Measurements from ENCODE around the gene SGCE.
"Not testable (repeated sequence)": the region's sequence is repeated elsewhere in the genome, so short reads cannot be mapped to it uniquely, and the experiment has no call there.

SGCE gene, protein sequence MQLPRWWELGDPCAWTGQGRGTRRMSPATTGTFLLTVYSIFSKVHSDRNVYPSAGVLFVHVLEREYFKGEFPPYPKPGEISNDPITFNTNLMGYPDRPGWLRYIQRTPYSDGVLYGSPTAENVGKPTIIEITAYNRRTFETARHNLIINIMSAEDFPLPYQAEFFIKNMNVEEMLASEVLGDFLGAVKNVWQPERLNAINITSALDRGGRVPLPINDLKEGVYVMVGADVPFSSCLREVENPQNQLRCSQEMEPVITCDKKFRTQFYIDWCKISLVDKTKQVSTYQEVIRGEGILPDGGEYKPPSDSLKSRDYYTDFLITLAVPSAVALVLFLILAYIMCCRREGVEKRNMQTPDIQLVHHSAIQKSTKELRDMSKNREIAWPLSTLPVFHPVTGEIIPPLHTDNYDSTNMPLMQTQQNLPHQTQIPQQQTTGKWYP

DNA sequence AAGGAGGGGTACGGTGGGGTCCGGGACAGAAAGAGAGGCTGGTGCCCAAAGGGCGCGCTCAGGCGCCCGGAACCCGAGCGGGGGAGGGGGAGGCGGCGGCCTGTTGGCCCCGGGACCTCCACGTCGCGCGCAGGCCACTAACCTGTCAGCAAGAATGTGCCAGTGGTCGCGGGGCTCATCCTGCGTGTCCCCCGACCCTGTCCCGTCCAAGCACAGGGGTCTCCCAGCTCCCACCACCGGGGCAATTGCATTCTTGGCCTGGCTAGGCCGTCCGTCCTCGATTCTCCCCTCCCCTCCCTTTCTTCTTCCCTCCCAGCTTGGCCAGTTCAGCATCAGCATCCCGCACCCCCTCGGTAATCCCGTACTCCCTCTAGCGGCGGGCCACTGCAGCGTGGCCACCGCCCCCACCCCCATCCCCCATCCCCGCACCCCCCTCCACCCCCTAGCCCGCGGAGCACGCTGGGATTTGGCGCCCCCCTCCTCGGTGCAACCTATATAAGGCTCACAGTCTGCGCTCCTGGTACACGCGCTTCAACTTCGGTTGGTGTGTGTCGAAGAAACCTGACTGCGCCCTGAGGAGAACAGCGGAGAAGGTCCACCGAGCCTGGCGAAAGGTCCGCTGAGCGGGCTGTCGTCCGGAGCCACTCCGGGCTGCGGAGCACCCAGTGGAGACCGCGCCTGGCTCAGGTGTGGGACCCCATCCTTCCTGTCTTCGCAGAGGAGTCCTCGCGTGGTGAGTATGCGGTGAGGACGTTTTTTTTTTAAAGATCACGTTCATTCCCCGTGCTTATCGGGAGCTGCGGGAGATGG is at the start of gene SGCE:
Gene SGCE (minus strand): TSS at position 286 of the 810 bp plus-strand sequence. CDS start 35 bp downstream, at position 251.
- DNase-seq (ENCODE audit: low read depth) = no peak

DNA sequence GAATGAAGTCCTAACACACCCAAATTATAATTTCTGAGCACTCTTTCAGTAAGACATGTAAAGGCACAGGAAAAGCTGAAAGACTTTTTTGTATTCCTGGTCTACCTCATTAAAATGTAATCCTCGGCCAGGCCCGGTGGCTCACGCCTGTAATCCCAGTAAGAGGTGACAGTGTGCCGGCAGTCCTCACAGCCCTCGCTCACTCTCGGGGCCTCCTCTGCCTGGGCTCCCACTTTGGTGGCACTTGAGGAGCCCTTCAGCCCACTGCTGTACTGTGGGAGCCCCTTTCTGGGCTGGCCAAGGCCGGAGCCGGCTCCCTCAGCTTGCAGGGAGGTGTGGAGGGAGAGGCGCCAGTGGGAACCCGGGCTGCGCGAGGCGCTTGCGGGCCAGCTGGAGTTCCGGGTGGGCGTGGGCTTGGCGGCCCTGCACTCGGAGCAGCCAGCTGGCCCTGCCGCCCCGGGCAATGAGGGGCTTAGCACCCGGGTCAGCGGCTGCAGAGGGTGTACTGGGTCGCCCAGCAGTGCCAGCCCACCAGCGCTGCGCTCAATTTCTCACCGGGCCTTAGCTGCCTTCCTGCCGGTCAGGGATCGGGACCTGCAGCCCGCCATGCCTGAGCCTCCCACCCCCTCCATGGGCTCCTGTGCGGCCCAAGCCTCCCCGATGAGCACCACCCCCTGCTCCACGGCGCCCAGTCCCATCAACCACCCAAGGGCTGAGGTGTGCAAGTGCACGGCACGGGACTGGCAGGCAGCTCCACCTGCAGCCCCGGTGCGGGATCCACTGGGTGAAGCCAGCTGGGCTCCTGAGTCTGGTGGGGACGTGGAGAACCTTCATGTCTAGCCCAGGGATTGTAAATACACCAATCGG is 49.5 kb upstream of the SGCE start:
- not testable (repeated sequence) for DNase-seq (ENCODE audit: low read depth)

DNA sequence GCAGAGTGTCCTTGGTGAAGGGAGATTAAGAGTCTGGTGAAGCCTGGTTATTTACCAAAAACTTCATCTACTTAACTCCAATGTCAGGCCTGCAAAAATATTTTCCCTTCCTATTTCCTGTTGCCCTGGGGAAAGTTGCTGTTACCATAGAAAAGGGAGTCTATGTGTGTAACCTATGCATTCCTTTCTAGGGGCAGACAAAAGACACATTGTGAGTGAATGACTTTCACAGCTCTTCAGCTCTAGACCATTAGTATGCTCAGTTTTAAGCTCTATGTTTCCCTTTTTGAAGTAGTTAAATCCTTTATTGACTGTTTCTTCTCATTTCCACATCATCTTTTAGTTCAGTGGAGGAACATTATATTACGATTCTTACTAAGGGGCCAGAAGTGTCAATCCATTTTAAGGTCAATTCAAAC is 45.6 kb upstream of the SGCE start:
- DNase-seq (ENCODE audit: low read depth) = no peak

DNA sequence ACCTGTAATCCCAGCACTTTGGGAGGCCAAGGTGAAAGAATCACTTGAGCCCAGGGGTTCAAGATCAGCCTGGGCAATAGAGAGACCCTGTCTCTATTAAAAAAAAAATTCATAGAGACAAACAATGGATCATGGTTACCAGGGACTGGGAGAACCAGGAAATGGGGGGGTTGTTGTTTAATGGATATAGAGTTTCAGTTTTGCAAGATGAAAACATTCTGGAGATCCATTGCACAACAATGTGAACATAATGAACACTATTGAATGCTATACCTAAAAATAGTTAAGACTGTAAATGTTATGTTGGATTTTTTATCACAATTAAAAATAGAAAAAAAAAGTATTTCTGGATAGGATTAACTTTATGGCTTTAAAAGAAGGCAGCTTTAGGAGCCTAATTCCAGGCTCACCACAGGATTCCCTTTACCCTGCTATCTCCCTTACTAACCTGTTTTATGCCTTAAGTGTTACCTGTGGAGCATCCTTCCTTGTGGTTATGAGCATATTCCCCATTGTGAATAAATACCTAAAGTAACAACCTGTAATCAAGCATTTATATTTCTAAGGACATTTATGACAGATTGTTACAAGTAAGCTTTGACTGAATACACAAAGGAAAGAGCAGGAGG is 45.1 kb upstream of the SGCE start:
- no peak for DNase-seq (ENCODE audit: low read depth)

DNA sequence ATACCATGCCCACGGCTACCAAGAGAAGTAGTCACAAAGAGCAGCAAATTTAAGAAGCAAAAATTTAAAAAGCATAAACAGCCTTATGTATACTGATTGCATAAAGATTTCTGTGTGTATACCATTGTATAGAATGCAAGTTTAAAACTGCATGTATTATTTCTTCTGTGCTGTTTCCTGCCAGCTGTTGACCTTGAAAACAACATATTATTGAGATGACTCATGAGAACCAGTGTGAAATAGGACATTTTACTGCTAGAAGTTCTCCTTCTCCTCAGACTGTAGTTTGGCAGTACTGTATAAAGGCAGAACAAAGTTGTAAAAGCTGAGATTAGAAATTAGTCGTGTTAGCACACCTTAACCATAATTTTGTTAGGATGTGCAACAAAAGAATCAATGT is 42.3 kb upstream of the SGCE start:
- DNase-seq (ENCODE audit: low read depth) = no peak

DNA sequence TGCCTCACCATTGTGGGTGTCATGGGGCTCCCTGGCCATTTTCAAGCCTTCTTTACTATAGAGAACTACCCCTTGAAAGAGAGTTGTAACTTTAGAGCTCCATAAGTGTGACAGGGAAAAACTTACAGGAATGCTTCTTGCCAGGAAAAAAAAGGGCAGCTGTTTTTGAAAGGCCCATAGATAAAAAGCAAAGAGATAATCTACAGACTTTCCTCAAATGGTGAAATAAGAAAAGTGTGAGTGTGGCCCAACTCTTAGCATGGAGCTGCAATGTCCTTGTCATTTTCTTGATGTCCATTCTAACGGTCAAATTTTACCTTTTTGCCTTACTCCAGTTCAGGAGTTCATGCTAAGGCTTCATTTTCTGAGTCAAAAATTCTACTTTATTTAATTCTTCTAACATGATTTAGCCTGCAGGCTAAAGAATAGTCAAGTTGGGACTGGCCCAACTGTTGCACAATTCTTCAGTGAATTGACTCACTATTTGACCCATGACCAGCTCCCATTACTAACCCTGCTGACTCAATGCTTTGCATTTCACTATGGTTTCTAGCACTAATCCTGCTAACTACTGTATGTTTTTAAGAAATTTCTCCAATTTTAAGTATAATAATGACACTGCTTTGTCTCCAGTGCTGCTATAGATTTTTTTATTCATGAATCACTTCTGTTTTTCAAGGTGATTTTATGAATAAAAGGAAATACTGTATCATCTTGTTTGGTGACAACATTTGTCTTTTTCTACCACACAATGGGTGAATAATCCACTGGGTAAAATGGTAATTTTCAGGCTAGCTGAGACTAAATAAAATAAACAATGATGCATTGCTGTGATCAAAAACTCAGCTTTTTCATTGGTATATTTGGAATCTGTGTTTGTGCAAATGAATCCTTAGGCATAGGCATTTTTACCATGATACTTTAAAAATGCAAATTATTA is 41.4 kb upstream of the SGCE start:
- no peak for DNase-seq (ENCODE audit: low read depth)

DNA sequence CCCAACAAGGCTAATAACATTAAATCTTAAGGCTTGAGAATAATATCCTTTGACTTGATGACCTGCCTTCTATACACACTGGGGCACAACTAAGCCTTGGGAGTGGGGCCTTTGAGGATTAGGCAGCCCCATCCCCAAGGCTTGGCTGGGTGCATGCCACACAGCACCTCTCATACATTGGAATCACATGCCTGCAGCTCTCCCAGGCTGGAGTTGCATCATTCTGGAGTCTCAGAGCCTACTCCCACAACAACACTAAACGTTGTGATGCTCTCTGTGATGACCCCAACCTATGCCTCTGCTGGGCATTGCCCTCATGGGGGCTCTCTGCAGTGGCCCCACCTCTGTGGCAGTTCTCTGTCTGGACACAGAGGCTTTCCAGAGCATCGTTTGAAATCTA is 31.9 kb upstream of the SGCE start:
- DNase-seq (ENCODE audit: low read depth) = no peak

DNA sequence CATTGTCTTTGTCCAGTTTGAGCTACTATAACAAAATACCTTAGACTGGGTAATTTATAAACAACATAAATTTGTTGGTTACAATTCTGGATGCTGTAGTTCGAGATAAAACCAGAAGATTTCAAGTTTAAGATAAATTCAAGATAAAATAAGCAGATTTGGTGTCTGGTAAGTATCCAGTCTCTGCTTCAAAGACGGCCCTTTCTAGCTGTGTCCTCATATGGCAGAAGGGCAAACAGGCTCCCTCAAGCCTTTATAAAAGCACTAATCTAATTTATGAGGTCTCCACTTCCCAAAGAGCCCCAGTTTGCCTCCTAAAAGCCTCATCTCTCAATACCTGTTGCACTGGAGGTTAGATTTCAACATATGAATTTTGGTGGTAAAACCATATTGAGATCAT is 31.1 kb upstream of the SGCE start:
- DNase-seq (ENCODE audit: low read depth) = no peak

DNA sequence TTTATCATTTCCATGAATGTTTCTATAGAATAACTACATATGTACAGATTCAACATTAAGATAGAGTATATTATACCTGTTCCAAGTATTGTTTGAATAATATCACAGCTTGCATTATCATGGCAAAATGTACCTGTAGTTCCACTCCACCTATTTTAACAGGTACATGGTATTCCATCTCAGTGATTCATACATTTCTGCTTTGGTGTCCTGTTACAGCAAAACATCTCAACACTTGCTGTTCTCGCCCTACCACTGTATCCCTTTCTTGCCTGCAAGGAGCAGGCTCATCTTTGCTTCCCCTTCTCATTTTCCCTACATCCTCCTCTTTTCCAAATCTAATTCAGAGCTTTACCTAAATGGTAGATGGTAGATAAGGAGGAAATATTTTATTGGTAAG is 27.1 kb upstream of the SGCE start:
- no peak for DNase-seq (ENCODE audit: low read depth)

DNA sequence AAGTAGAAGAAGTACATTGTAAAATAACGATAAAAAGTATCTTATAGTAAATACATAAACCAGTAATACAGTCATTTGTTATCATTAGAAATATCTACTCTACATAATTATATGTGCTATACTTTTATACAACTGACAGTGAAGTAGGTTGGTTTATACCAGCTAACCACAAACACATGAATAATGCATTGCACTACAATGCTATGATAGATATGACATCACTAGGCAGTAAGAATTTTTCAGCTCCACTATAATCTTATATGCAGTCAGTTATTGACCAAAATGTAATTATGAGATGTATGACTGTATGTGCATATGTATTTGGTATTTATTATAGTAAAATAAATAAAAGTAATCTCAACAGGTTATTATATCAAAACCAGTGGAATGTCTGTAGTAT is 23.4 kb upstream of the SGCE start:
- no peak for DNase-seq (ENCODE audit: low read depth)

DNA sequence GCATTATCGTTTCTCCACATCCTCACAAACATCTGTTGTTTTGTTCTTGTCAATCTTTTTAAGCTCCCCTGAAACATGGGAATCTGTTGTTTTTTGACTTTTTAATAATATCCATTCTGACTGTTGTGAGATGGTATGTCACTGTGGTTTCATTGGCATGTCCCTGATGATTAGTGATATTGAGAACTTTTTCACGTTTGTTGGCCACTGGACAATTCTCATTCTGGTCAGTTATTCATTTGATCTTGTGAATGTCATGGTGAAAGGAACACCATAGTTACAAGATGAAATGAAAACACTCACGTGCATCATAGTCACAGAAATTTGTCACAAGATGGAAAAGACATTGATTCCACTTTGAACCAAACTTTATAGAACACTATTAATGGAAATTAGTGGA is 20.5 kb upstream of the SGCE start:
- DNase-seq (ENCODE audit: low read depth) = no peak

DNA sequence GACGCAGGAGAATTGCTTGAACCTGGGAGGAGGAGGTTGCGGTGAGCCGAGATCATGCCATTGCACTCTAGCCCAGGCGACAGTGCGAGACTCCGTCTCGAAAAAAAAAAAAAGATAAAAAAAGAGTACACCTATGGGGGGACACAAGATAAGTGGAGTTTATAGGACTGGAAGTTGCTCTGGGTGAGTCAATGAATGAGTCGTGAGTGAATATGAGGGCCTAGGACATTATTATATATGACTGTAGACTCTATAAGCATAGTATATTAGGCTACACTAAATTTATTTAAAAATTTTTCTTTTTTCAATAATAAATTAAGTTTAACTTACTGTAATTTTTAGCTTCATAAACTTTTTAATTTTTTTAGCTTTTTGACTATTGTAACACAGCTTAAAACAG is 19.4 kb upstream of the SGCE start:
- no peak for DNase-seq (ENCODE audit: low read depth)

DNA sequence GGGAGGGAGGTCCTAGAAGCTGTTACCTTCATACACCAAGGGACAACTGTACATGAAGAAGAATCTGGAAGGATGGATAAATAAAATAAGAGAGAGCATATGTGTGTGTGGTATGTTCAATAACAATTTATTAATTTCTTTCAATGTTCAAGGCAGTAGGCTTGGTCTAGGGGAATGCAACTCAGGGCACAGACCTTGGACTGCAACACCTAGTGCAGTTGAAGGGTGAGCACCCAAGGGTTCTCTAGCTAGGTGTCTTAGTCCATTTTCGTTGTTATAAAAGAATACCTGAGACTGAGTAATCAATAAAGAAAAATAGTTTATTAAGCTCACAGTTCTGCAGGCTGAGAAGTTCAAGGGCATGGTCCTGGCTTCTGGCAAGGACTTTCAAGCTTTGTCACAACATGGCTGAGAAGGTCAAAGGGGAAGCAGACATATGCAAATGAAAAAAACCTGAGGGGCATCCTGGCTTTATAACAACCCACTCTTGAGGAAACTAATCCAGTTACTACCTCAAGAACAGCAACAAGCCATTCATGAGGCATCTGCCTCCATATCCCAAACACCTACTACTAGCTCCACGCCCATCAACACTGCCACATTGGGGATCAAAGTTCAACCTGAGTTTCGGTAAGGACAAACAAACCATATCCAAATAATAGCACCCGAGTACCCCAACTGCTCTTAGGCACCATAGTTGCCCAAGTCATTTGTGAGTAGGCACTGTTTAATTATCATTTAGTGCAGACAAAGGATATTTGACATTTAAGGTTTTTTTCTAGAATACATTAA is 15.7 kb upstream of the SGCE start:
- DNase-seq (ENCODE audit: low read depth) = no peak

DNA sequence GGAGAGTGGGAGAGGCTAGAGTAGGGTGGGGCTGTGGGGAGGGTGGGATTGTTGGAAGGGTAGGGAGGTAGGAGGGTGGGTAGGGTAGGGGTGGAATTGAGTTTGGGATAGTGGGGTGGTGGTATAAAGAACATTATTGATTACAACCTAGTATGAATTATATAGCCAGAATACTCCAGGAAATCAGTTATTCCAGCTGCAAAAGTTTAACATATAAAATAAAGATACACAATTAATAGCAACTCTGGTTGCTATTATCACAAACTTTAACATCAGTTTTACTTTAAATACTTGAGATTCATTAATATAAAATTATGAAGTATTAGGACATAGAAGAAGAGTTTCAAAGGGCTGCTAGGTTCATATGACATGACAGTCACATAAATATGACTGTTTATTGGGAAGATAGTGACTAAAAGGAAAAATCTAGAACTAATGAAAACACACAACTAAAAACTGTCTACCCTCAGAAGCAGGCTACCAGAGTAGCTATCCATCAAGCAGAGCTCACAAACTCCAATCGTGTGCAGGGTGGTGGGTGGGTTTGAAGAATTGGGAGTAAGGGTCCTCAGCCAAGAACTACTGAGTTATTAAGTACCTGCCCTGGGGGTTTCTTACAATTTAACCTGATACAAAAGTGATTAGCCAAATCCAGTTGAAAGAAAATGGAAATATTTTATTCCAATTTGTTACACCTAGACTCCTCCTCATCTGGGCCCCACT is 14.0 kb upstream of the SGCE start:
- DNase-seq (ENCODE audit: low read depth) = no peak

DNA sequence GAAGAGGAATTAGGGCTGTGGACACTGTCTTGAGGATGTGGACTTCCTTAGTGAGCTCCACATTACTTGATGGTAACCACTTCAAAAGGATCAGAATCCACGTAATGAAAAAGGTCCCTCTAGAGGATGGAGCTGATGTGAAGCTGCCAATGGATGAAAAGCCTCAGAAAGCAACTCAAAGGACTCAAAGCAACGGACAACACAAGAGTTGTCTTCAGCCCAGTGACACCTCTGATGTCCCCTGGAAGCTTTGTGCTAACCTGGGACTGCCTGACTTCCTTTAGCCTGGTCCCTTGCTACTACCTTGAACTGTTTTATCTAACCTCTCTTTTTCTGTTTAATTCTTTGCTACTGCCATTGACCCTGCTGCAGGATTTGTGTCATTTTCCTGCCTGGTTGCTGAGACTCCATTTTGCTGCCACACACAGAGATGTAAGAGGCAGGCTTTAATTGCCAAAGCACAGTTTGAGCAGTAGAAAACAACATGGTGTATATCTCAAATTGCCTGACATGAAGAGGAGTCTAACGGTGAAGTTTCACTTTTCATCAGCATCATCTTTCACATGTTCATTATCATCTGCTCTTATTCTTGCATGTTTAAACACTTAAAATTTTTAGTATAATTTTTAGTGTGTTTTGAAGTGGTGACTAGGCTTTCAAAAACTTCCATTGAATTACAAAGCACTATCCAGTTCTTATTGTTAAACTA is 11.1 kb upstream of the SGCE start:
- no peak for DNase-seq (ENCODE audit: low read depth)

DNA sequence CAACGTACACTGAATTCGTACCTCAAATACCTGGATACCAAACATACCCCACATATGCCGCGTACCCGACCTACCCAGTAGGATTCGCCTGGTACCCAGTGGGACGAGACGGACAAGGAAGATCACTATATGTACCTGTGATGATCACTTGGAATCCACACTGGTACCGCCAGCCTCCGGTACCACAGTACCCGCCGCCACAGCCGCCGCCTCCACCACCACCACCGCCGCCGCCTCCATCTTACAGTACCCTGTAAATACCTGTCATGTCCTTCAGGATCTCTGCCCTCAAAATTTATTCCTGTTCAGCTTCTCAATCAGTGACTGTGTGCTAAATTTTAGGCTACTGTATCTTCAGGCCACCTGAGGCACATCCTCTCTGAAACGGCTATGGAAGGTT is 9.5 kb upstream of the SGCE start:
- DNase-seq (ENCODE audit: low read depth) = no peak

DNA sequence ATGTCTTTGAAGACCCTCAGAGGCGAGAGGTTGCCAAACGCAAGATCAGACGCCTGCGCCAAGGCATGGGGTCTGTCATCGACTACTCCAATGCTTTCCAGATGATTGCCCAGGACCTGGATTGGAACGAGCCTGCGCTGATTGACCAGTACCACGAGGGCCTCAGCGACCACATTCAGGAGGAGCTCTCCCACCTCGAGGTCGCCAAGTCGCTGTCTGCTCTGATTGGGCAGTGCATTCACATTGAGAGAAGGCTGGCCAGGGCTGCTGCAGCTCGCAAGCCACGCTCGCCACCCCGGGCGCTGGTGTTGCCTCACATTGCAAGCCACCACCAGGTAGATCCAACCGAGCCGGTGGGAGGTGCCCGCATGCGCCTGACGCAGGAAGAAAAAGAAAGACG is 8.1 kb upstream of the SGCE start:
- no peak for DNase-seq (ENCODE audit: low read depth)

DNA sequence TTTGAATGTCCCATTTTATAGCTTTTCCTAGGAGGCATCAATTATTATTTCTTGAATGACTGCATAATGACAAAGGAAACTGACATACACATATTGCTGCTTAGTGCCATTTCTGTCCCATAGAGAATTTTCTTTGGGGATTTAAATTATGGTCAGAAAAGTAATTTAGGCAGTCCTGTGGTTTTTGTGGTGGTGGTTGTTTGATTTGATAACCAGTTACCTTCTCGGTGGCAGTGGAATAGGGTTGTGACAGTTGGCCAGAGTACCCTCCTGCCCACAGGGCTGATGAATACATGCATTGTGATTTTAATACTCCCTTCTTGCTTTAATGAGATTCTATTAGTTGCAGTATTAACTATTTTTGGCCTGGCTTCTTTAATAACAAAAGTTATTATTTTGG is 6.6 kb upstream of the SGCE start:
- DNase-seq (ENCODE audit: low read depth) = no peak

DNA sequence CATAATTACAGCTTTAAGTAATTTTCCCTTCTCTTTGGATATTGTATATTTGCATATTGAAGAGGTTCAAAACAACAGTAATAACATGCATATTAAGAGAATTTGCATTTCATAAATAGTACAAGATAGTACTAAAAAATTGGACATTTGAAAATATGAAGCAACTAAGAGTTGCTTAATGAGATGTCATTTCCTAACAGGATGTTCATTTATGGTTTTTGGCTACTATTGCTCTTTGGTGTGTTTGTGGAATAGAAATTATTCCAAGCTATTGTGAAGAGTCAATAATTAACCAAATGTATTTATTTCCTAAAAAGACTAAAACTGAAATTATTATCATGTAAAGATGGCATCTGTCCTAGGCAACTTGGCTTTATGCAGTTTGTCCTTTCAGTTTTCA is 4.1 kb upstream of the SGCE start:
- no peak for DNase-seq (ENCODE audit: low read depth)
